Osteoblast (primary cell): ENCODE measurements around the gene SYCP3. TPM values are rescaled to one million over a fixed set of nuclear protein-coding genes. Genes with fewer than 3 reads are reported as not detected.

Source experiments
- DNase-seq: peaks from one replicate; pipeline ENCODE4 v3.0.0; 2011; ENCODE audit warnings: low spot score, mixed read lengths; ENCODE audit not compliant: insufficient read length; ENCODE audit errors: missing footprints
- H2AFZ ChIP-seq: 2 replicates; pipeline ENCODE4 v1.6.0; 2011; ENCODE audit warnings: mild to moderate bottlenecking, low read length
- H3K27ac ChIP-seq: 2 replicates; pipeline ENCODE4 v1.5.1; 2011; ENCODE audit warnings: mild to moderate bottlenecking, low read depth, low read length, moderate library complexity
- H3K27me3 ChIP-seq: 2 replicates; pipeline ENCODE4 v1.6.0; 2012; ENCODE audit warnings: mild to moderate bottlenecking, control low read depth, inconsistent platforms, low read length, moderate library complexity; ENCODE audit not compliant: insufficient read depth
- H3K36me3 ChIP-seq: 2 replicates; pipeline ENCODE4 v1.5.1; 2011; ENCODE audit warnings: mild to moderate bottlenecking, low read length, control low read depth, moderate library complexity; ENCODE audit not compliant: insufficient read depth
- H3K4me1 ChIP-seq: 2 replicates; pipeline ENCODE4 v1.5.1; 2011; ENCODE audit warnings: mild to moderate bottlenecking, low read length, control low read depth, moderate library complexity; ENCODE audit not compliant: insufficient read depth
- H3K4me2 ChIP-seq: 2 replicates; pipeline ENCODE4 v1.6.0; 2011; ENCODE audit warnings: mild to moderate bottlenecking, low read length; ENCODE audit not compliant: insufficient read depth
- H3K4me3 ChIP-seq: fragments of 200-600 bp; sonication (generic); 3 replicates; pipeline ENCODE4 v1.5.1; 2012; ENCODE audit warnings: mild to moderate bottlenecking, low read length, inconsistent platforms; ENCODE audit not compliant: insufficient read depth
- H3K79me2 ChIP-seq: 2 replicates; pipeline ENCODE4 v1.6.0; 2012; ENCODE audit warnings: mild to moderate bottlenecking, low read length, control low read depth, inconsistent platforms; ENCODE audit not compliant: insufficient read depth
- H3K9me3 ChIP-seq: 2 replicates; pipeline ENCODE4 v1.5.1; 2011; ENCODE audit warnings: low read depth, low read length, control low read depth
- H4K20me1 ChIP-seq: 2 replicates; pipeline ENCODE4 v1.6.0; 2012; ENCODE audit warnings: mild to moderate bottlenecking, low read length, control low read depth; ENCODE audit not compliant: insufficient read depth
- total RNA-seq: library from RNA; depleted of rRNA; stranded (reverse); fragments of >200 nt; gene quantifications from 2 replicates; pipeline ENCODE4 v1.2.3, GENCODE V29; 2012
- TF ChIP-seq, protein P1 (sequence below): IDR thresholded peaks from 2 replicates; pipeline ENCODE4 v1.5.1; 2011; ENCODE audit warnings: mild to moderate bottlenecking, low read depth, low read length, moderate library complexity; ENCODE audit errors: extremely low read depth

Gene SYCP3
- total RNA-seq, 1 donor: 0.72 TPM

DNA sequence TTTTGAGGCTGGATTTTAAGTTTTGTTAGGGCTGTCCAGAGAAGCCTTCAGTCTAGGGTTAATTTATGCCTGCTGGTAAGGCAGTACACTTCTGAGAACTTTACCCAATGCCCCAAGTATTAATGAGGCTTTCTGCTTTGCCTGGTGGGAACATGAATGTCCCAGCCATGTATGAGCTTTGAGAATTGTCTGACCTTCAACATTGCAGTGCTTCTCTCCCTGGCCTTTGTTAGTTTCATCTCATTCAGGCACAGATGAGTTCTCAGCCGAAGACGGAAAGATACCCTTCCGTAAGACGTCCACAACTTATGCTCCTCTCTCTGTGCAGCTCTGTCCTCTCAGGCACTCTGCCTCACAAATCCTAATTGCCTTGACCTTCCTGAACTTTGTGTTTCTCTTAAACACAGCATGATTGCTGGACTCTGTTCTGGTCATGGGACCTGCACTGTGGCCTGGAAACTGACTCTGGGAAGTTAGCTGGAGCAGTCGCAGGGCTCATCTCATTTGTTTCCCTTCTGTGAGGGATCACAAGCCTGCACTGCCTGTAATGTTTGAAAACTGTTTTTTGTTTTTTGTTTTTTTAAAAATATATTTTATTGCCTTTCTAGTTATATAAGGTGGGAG, 26.1 kb downstream of the SYCP3 start:
- H3K4me2 ChIP-seq: peak overlapping the region; percentile 49
- H3K4me1 ChIP-seq: peaks cover 4% of the 10 kb centered on the region
- peak; percentile 31 for DNase-seq
- no peaks in the 10 kb centered on the region for H3K9me3 ChIP-seq
- H3K27ac ChIP-seq: no peak overlapping the region
- H2AFZ ChIP-seq: peak overlapping the region; percentile 62
- H3K4me3 ChIP-seq: no peak overlapping the region
- H3K27me3 ChIP-seq: no peaks in the 10 kb centered on the region
- H3K36me3 ChIP-seq: no peaks in the 10 kb centered on the region
- TF ChIP-seq, protein P1, sequence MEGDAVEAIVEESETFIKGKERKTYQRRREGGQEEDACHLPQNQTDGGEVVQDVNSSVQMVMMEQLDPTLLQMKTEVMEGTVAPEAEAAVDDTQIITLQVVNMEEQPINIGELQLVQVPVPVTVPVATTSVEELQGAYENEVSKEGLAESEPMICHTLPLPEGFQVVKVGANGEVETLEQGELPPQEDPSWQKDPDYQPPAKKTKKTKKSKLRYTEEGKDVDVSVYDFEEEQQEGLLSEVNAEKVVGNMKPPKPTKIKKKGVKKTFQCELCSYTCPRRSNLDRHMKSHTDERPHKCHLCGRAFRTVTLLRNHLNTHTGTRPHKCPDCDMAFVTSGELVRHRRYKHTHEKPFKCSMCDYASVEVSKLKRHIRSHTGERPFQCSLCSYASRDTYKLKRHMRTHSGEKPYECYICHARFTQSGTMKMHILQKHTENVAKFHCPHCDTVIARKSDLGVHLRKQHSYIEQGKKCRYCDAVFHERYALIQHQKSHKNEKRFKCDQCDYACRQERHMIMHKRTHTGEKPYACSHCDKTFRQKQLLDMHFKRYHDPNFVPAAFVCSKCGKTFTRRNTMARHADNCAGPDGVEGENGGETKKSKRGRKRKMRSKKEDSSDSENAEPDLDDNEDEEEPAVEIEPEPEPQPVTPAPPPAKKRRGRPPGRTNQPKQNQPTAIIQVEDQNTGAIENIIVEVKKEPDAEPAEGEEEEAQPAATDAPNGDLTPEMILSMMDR: no peak
- H3K79me2 ChIP-seq: peaks cover 42% of the 10 kb centered on the region
- H4K20me1 ChIP-seq: no peaks in the 10 kb centered on the region

DNA sequence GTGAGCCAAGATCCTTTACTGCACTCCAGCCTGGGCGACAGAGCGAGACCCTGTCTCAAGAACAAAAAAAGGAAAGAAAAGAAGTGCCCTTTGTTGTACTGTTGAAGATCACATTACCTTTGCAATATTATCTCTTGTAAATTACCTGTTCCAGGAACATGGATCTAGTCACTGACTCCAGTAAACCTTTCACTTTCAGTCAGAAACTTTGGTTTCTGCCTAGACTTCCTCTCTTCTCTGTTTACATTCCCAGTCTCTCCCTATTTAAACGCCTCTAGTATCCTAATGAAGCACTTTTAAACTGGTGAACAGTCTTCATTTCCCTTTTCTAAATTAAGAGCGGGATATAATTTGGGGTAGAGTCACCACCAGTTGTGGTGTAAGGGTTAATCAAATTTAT, 29.0 kb downstream of the SYCP3 start:
- DNase-seq: no peak
- no peak overlapping the region for H3K27ac ChIP-seq
- no peaks in the 10 kb centered on the region for H3K27me3 ChIP-seq
- no peak overlapping the region for H2AFZ ChIP-seq
- no peaks in the 10 kb centered on the region for H3K36me3 ChIP-seq
- H3K4me3 ChIP-seq: no peak overlapping the region
- TF ChIP-seq, protein P1: no peak
- no peak overlapping the region for H3K4me2 ChIP-seq
- H3K9me3 ChIP-seq: no peaks in the 10 kb centered on the region
- H3K79me2 ChIP-seq: peaks cover 58% of the 10 kb centered on the region
- peaks cover 9% of the 10 kb centered on the region for H3K4me1 ChIP-seq
- no peaks in the 10 kb centered on the region for H4K20me1 ChIP-seq

DNA sequence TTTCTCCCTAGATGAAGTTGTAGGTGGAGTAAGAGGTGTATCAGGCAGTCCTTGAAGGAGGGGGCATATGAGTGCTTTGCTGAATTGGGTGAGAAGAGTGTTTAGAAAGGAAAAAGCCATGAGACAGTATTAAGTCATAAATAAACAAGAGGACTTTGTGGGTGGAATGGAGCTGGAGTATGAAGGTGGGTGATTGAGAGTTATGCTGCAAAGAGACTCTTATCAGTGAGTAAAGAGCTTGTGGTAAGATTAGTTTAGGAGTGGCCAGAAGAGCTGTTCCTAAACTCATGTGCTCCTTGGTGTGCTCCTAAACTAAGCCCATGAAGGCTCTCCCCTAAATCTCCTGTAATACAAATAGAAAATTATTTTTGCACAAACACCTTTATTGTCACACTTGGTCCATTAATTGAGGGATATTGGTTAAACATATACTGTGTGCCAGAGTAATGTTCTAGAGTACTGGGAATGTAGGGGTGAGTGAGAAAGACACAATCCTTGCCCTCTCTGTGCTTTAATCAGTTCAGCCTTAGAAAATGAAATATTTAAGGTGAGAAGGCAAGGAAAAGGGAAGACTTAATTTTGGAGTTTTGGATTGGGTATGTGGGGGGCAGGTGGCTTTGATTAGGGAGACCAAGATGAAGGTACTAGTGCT, 32.0 kb downstream of the SYCP3 start:
- Histone ChIP-seq H3K36me3 (no peaks in the 10 kb centered on the region), H3K27me3 (no peaks in the 10 kb centered on the region), H3K4me1 (peaks cover 5% of the 10 kb centered on the region), H3K4me2 (no peak overlapping the region), H3K4me3 (no peak overlapping the region), H2AFZ (no peak overlapping the region), H3K79me2 (peaks cover 52% of the 10 kb centered on the region), H3K9me3 (no peaks in the 10 kb centered on the region), H4K20me1 (no peaks in the 10 kb centered on the region), H3K27ac (no peak overlapping the region)
- no peak for DNase-seq
- TF ChIP-seq, protein P1: no peak

GRCh38 chr12:101706403-101706802, 32.9 kb downstream of the SYCP3 start:
- Histone ChIP-seq H3K4me2 (no peak overlapping the region), H2AFZ (no peak overlapping the region), H3K36me3 (no peaks in the 10 kb centered on the region), H3K79me2 (peaks cover 57% of the 10 kb centered on the region), H3K4me1 (peaks cover 5% of the 10 kb centered on the region), H3K9me3 (no peaks in the 10 kb centered on the region), H3K4me3 (no peak overlapping the region), H3K27me3 (no peaks in the 10 kb centered on the region), H3K27ac (no peak overlapping the region), H4K20me1 (no peaks in the 10 kb centered on the region)
- TF ChIP-seq, protein P1: no peak
- no peak for DNase-seq
